ENCODE measurements around the gene TMEM9. TPM values are rescaled to one million over a fixed set of nuclear protein-coding genes. Genes with fewer than 3 reads are reported as not detected.
A peak's percentile ranks its signal among the peaks of the same experiment; 100 is the strongest.

Gene TMEM9
- total and polyA plus RNA-seq, 4 donors: 30.5 to 59.5 (median 49.0) TPM

- no peak for DNase-seq (ENCODE audit: low spot score)
- Histone ChIP-seq H3K4me3 (ENCODE audit: low read depth in 1 of 3, low read length in 3 of 3) (no peak overlapping the region), H3K27ac (ENCODE audit: low read depth in 1 of 2, low read length in 2 of 2) (no peak overlapping the region), H3K9ac (ENCODE audit: low read depth in 1 of 2, low read length in 2 of 2) (no peak overlapping the region), H3K27me3 (ENCODE audit: control insufficient read depth in 4 of 4, insufficient read depth in 4 of 4, low read length in 3 of 4) (no peaks in the 10 kb centered on the region), H3K4me1 (ENCODE audit: control insufficient read depth in 4 of 4, insufficient read depth in 4 of 4, low read length in 3 of 4) (no peaks in the 10 kb centered on the region), H3K36me3 (ENCODE audit: control insufficient read depth in 4 of 4, insufficient read depth in 3 of 4, low read depth in 1 of 4, low read length in 3 of 4) (no peaks in the 10 kb centered on the region), H3K9me3 (ENCODE audit: control insufficient read depth in 4 of 4, low read length in 3 of 4) (no peaks in the 10 kb centered on the region)
- 65% methylated on average over 4 of the region's 4 CpGs for WGBS
- TF ChIP-seq NR2F2 (IDR thresholded peaks at IDR 0.05) (no peak), TAF1 (conservative IDR thresholded peaks at IDR 0.05) (no peak), REST (IDR thresholded peaks at IDR 0.05) (no peak), GABPA (IDR thresholded peaks at IDR 0.05 in 1 of 2, conservative IDR thresholded peaks at IDR 0.05 in 1 of 2) (no peak), FOXA2 (IDR thresholded peaks at IDR 0.05) (no peak), SP1 (IDR thresholded peaks at IDR 0.05) (no peak), EGR1 (IDR thresholded peaks at IDR 0.05; ENCODE audit: low read depth in 2 of 2) (no peak)
These were observed 65.9 kb downstream of the TMEM9 start for GRCh38 chr1:201088395-201088794.

GRCh38 chr1:201085902-201086735, 68.2 kb downstream of the TMEM9 start:
- DNase-seq (ENCODE audit: low spot score): peak; percentile 53
- Histone ChIP-seq H3K27ac (ENCODE audit: low read depth in 1 of 2, low read length in 2 of 2) (no peak overlapping the region), H3K9me3 (ENCODE audit: control insufficient read depth in 4 of 4, low read length in 3 of 4) (no peaks in the 10 kb centered on the region), H3K9ac (ENCODE audit: low read depth in 1 of 2, low read length in 2 of 2) (no peak overlapping the region), H3K36me3 (ENCODE audit: control insufficient read depth in 4 of 4, insufficient read depth in 3 of 4, low read depth in 1 of 4, low read length in 3 of 4) (no peaks in the 10 kb centered on the region), H3K4me1 (ENCODE audit: control insufficient read depth in 4 of 4, insufficient read depth in 4 of 4, low read length in 3 of 4) (no peaks in the 10 kb centered on the region), H3K27me3 (ENCODE audit: control insufficient read depth in 4 of 4, insufficient read depth in 4 of 4, low read length in 3 of 4) (no peaks in the 10 kb centered on the region), H3K4me3 (ENCODE audit: low read depth in 1 of 3, low read length in 3 of 3) (no peak overlapping the region)
- TF ChIP-seq HNF4A (conservative IDR thresholded peaks at IDR 0.05): peak in 1 of 2 donors; percentile 25
- TF ChIP-seq ATF3 (IDR thresholded peaks at IDR 0.05): no peak
- TF ChIP-seq RAD21 (IDR thresholded peaks at IDR 0.05): peak; percentile 75 to 82
- TF ChIP-seq RXRA (IDR thresholded peaks at IDR 0.05): no peak
- TF ChIP-seq CTCF (IDR thresholded peaks at IDR 0.05; ENCODE audit: low read depth, low read length, missing input control): peak; percentile 57
- TF ChIP-seq SP1 (IDR thresholded peaks at IDR 0.05): no peak
- TF ChIP-seq MAX (IDR thresholded peaks at IDR 0.05): no peak
- TF ChIP-seq NR2F2 (IDR thresholded peaks at IDR 0.05): no peak
- no peak for TF ChIP-seq ZBTB33 (IDR thresholded peaks at IDR 0.05)
- 70% methylated on average over 12 of the region's 12 CpGs for WGBS

Other genes starting within 250 kb of the TMEM9 start
- gene KIF21B, start 130.8 kb downstream of the TMEM9 start, total RNA-seq: 1 to 10 TPM; 1.6 to 1.9 TPM
- gene KIF21B, start 130.8 kb downstream of the TMEM9 start, polyA plus RNA-seq: under 1 TPM; 0.42 to 0.45 TPM
- under 1 TPM; under 0.01 to 0.33 TPM for gene CACNA1S, start 42.0 kb downstream of the TMEM9 start, total RNA-seq
- gene CACNA1S, start 42.0 kb downstream of the TMEM9 start, polyA plus RNA-seq: not detected
- gene ASCL5, start 27.3 kb downstream of the TMEM9 start, total RNA-seq: not detected
- not detected for gene ASCL5, start 27.3 kb downstream of the TMEM9 start, polyA plus RNA-seq
- under 1 TPM; 0.08 to 0.14 TPM for gene IGFN1, start 36.4 kb upstream of the TMEM9 start, total RNA-seq
- under 1 TPM in 1 of 2 donors, not detected in 1; 0.03 TPM for gene IGFN1, start 36.4 kb upstream of the TMEM9 start, polyA plus RNA-seq
- gene PKP1, start 129.0 kb upstream of the TMEM9 start, total RNA-seq: not detected
- gene PKP1, start 129.0 kb upstream of the TMEM9 start, polyA plus RNA-seq: under 1 TPM in 1 of 2 donors, not detected in 1; 0.01 TPM
- gene TNNT2, start 223.2 kb upstream of the TMEM9 start, total RNA-seq: under 1 TPM; 0.17 to 0.28 TPM
- under 1 TPM in 1 of 2 donors, not detected in 1; 0.25 TPM for gene TNNT2, start 223.2 kb upstream of the TMEM9 start, polyA plus RNA-seq
- gene LAD1, start 244.8 kb upstream of the TMEM9 start, total RNA-seq: 1 to 10 TPM; 3.4 to 4.6 TPM
- 10 to 100 TPM; 12.5 to 13.7 TPM for gene LAD1, start 244.8 kb upstream of the TMEM9 start, polyA plus RNA-seq

Data from liver (tissue), 9 donors.